Stimulated activated CD4-positive, alpha-beta T cell treated with anti-CD3 and anti-CD28 coated beads, Interleukin-2, amount 100 ng/mL, for 48 hours (primary cell): ENCODE measurements around the gene CNKSR3.

ENCODE experiments used
- DNase-seq, 2 donors: peaks; one replicate each; pipeline ENCODE4 v3.0.0-alpha.2; 2020

The CNKSR3 gene

DNA sequence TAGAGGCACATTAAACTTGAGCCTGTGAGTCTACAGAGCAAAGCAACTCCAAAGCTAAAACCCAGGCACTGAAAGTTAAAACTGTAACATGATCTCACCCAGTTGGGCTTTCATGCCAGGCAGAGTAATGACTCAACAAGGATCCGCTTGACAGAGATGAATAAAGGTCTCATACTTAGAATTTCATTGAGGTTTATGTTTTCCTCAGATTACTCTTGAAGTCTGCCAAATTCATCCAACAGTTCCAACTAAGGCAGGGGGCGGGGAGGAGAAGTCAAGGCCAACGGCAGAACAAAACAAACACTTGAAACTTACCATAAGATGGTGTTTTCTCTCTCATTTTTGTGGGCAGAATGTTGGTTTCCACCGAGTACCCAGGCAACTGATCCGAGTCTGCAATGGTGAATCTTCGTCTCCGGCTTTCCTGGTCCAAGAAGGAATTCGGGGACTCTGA lies 99.8 kb downstream of the CNKSR3 start:
- peak; percentile 25 to 43 for DNase-seq

GRCh38 chr6:154408891-154409500 lies 101.5 kb downstream of the CNKSR3 start:
- no peak for DNase-seq

- no peak for DNase-seq
Measured at GRCh38 chr6:154407440-154407839, 103.0 kb downstream of the CNKSR3 start.

- no peak for DNase-seq
Measured at GRCh38 chr6:154406869-154407268, 103.6 kb downstream of the CNKSR3 start.

- DNase-seq = no peak
Measured at GRCh38 chr6:154406301-154406700, 104.2 kb downstream of the CNKSR3 start.

- DNase-seq = no peak
Measured at GRCh38 chr6:154404791-154405400, 105.6 kb downstream of the CNKSR3 start.

DNA sequence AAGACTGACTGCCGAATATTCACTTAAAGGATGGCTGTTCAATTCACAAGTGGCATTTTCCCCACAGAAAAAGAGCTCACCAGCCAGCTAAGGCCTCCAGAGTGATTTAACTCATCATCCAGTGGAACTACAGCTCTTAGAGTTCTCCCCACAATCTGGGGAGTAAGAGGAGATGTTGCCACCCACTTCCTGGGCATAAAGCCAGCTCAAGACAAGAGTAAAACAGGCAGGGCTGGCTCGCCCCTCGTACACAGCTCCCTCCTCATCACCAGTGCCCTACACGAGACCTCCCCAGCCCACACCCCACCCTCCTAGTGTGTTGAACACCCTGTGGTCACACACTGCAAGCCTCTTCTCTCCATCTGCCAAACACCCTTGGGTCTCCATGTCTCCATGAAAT lies 106.7 kb downstream of the CNKSR3 start:
- no peak for DNase-seq

GRCh38 chr6:154402081-154402780 lies 108.3 kb downstream of the CNKSR3 start:
- DNase-seq = no peak

DNA sequence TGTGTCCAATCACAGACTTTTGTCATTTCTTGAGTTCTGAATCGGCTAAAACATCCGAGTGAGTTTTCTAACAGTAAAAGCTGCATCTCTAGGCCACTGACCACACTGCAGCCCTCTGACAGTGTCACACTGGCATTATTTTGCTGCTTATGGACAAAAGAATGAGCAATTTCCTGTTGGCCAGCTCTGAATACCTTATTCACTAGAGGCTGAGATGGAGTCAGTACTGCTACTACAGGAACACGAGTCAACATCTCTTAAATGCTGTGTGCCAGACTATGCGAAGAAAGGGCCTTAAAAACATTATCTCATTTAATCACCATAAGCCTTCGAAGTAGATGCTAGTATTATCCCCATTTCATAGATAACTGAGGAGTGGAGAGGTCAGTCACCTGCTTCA lies 111.4 kb downstream of the CNKSR3 start:
- no peak for DNase-seq

GRCh38 chr6:154397491-154398195 lies 112.8 kb downstream of the CNKSR3 start:
- no peak for DNase-seq

DNA sequence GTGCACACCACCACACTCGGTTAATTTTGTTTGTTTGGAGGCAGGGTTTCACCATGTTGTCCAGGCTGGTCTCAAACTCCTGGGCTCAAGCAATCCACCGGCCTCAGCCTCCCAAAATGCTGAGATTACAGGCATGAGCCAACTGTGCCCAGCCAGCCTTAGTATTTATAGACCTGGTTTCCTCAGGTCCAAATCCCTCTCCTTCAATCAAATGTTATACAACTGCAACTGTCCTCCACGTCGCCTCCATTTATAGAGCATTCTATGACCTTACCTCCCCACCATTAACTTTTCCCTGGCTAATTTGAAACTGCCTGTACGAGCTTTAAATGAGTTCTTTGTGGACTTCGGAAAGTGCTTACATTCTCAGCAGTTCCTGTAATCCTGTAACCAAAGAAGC lies 114.6 kb downstream of the CNKSR3 start:
- no peak for DNase-seq

DNA sequence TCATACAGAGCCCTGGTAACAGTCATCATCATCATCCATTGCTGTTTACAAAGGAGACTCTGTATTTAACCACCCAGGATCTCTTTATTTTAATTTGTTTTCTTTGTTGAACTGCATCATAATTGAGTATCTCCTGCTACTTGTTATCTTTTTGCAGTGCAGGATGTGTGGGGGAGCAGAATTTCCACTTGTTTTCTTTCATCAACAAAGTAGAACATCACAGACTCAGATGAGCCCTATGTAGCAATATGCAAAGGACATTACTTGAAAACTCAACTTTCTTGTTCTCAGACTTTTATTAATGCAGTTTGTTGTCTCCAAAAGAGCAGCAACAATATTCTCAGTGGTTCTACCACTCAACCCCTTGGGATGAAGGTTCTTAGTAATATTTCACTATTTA lies 115.2 kb downstream of the CNKSR3 start:
- no peak for DNase-seq

DNA sequence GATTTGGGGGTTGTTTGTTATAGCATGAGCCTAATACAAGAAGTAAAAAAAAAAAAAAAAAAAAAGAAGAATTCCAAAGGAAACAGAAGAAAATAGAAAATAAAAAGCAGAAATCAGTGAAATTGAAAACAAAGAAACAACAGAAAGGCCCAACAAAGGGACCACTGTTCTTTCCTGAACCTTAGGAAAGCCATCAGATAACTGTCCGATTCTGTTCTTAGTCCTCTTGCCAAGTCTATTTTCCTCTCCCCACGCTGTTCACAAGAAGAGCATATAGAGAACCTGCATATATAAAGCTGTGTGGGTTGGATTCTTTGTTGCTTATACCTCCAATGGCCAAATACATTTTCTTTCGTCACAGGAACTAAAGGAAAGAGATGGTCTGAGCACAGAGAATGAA lies 115.9 kb downstream of the CNKSR3 start:
- no peak for DNase-seq

- DNase-seq = no peak
Measured at GRCh38 chr6:154390034-154390433, 120.5 kb downstream of the CNKSR3 start.

GRCh38 chr6:154388803-154389202 lies 121.7 kb downstream of the CNKSR3 start:
- DNase-seq = no peak

- DNase-seq = no peak
Measured at GRCh38 chr6:154386848-154387717, 123.4 kb downstream of the CNKSR3 start.

GRCh38 chr6:154384191-154384590 lies 126.3 kb downstream of the CNKSR3 start:
- no peak for DNase-seq

GRCh38 chr6:154383273-154383672 lies 127.2 kb downstream of the CNKSR3 start:
- no peak for DNase-seq

- DNase-seq = no peak
Measured at GRCh38 chr6:154382740-154383139, 127.7 kb downstream of the CNKSR3 start.

DNA sequence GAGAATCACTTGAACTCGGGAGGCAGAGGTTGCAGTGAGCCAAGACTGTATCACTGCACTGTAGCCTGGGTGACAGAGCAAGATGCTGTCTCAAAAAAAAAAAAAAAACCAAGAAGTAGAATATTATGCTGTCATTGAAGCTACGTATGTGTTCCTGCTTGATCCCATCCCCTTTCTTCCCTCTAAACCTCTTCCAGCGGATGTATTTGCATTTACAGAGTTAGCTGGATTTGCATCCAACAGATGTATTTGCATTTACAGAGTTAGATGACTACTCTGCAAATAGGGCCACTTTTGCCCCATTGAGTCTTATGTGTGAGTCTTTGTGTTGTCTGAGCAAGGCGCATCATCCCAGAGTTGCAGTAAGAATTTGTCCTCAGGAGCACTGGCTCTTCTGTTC lies 128.9 kb downstream of the CNKSR3 start:
- DNase-seq = no peak

DNA sequence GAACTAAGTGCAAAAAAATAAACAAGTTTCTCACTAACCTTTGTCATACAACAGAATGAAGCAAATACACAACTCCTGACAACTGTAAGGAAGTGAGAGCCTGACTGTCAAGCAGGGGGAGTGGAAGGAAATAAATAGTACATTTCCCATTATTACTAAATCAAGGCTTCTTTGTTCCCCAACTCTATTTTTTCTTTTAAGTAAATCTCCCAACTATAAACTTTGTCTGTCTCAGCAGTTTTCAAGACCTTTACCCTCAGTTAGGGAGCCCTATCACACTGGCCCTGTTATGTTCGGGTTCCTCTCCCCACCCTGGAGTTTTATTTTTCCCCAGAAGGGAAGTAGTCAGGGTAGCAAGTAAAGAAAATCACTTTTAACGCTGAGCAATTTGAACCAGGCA lies 129.7 kb downstream of the CNKSR3 start:
- no peak for DNase-seq

DNA sequence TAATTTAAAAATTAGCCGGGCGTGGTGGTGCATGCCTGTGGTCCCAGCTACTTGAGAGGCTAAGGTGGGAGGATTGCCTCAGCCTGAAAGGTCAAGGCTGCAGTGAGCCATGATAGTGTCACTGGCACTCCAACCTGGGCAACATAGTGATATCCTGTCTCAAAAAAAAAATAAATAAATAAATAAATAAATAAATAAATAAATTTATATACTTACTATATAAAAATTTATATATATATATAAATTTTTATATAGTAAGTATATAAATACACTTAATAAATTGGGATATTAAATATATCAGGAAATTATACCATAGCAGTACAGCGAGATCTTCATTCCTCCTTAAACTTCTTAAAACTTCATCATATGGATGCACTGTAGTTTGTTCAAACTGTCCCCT lies 130.9 kb downstream of the CNKSR3 start:
- no peak for DNase-seq

GRCh38 chr6:154378518-154378917 lies 132.0 kb downstream of the CNKSR3 start:
- no peak for DNase-seq
